ENCODE results near the gene CACNG8.

DNA sequence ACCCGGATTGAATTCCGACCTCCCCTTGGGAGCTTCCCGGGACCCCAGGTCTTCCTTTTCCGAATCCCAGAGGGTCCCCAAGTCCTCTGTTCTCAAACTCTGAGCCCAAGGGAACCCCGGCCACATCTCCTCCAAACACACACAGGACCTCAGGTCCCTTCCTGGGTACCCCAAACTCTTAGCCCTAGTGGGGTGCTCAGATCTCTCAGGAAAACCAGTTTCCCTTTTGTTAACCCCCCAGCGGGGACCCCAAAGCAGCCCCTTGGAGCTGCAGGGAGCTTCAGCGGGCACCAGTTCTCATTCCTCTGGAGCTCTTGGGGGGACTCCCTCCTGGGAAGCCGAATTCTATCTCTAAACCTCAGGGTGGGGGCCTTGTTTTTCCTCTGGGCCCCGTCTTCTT lies 29.5 kb downstream of the CACNG8 start:
- TF ChIP-seq, protein P1, sequence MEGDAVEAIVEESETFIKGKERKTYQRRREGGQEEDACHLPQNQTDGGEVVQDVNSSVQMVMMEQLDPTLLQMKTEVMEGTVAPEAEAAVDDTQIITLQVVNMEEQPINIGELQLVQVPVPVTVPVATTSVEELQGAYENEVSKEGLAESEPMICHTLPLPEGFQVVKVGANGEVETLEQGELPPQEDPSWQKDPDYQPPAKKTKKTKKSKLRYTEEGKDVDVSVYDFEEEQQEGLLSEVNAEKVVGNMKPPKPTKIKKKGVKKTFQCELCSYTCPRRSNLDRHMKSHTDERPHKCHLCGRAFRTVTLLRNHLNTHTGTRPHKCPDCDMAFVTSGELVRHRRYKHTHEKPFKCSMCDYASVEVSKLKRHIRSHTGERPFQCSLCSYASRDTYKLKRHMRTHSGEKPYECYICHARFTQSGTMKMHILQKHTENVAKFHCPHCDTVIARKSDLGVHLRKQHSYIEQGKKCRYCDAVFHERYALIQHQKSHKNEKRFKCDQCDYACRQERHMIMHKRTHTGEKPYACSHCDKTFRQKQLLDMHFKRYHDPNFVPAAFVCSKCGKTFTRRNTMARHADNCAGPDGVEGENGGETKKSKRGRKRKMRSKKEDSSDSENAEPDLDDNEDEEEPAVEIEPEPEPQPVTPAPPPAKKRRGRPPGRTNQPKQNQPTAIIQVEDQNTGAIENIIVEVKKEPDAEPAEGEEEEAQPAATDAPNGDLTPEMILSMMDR (IDR thresholded peaks at IDR 0.05), result no peak
- no peak for TF ChIP-seq POLR2AphosphoS5 (IDR thresholded peaks at IDR 0.05)
- TF ChIP-seq POLR2A (IDR thresholded peaks at IDR 0.05), result no peak
